ENCODE results near the gene UBQLNL.

DNA sequence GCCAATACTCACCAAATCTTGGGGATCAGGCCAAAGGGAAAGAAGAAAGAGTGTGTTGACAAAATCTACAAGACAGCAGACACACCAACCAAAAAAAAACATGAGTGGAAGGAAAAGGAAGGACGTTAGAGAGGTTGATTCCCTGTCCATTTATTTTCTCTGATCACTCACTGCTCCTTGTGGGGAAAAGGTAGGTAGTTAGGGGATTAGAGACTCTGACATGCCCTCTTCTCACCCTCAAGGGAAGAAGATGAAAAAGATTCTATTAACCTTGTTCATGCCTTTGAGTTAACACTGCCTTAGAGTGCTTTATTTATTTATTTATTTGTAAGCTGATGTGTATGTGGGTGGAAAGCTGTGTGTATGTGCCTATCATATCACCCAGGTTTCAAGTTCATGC is 31.9 kb upstream of the UBQLNL start, which contains the start of gene OR52H1:
- TF ChIP-seq ZNF121 (CRISPR knock-in tag; IDR thresholded peaks at IDR 0.05) (no peak), FOXP1 (CRISPR knock-in tag; IDR thresholded peaks at IDR 0.05; ENCODE audit: borderline replicate concordance) (no peak), NR3C1 (CRISPR knock-in tag; conservative IDR thresholded peaks at IDR 0.05; ENCODE audit: low read depth) (no peak), PRRX2 (CRISPR knock-in tag; IDR thresholded peaks at IDR 0.05) (no peak), SP1 (CRISPR knock-in tag; conservative IDR thresholded peaks at IDR 0.05) (no peak), ZNF263 (CRISPR knock-in tag; IDR thresholded peaks at IDR 0.05; ENCODE audit: low read depth) (no peak), ETV6 (CRISPR knock-in tag; IDR thresholded peaks at IDR 0.05) (no peak), GABPB1 (CRISPR knock-in tag; IDR thresholded peaks at IDR 0.05) (no peak), FOXJ3 (CRISPR knock-in tag; IDR thresholded peaks at IDR 0.05; ENCODE audit: borderline replicate concordance) (no peak), ELF4 (CRISPR knock-in tag; IDR thresholded peaks at IDR 0.05; ENCODE audit: low read depth) (no peak)
- TF ChIP-seq, protein P1, sequence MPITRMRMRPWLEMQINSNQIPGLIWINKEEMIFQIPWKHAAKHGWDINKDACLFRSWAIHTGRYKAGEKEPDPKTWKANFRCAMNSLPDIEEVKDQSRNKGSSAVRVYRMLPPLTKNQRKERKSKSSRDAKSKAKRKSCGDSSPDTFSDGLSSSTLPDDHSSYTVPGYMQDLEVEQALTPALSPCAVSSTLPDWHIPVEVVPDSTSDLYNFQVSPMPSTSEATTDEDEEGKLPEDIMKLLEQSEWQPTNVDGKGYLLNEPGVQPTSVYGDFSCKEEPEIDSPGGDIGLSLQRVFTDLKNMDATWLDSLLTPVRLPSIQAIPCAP (CRISPR knock-in tag; IDR thresholded peaks at IDR 0.05), result no peak
- TF ChIP-seq, protein P2, sequence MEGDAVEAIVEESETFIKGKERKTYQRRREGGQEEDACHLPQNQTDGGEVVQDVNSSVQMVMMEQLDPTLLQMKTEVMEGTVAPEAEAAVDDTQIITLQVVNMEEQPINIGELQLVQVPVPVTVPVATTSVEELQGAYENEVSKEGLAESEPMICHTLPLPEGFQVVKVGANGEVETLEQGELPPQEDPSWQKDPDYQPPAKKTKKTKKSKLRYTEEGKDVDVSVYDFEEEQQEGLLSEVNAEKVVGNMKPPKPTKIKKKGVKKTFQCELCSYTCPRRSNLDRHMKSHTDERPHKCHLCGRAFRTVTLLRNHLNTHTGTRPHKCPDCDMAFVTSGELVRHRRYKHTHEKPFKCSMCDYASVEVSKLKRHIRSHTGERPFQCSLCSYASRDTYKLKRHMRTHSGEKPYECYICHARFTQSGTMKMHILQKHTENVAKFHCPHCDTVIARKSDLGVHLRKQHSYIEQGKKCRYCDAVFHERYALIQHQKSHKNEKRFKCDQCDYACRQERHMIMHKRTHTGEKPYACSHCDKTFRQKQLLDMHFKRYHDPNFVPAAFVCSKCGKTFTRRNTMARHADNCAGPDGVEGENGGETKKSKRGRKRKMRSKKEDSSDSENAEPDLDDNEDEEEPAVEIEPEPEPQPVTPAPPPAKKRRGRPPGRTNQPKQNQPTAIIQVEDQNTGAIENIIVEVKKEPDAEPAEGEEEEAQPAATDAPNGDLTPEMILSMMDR (IDR thresholded peaks at IDR 0.05), result no peak
- TF ChIP-seq, protein P3, sequence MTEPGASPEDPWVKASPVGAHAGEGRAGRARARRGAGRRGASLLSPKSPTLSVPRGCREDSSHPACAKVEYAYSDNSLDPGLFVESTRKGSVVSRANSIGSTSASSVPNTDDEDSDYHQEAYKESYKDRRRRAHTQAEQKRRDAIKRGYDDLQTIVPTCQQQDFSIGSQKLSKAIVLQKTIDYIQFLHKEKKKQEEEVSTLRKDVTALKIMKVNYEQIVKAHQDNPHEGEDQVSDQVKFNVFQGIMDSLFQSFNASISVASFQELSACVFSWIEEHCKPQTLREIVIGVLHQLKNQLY (CRISPR knock-in tag; IDR thresholded peaks at IDR 0.05), result no peak

Measured in WTC11 (cell line).